GM08714 (cell line): Measurements from ENCODE around the gene ZNF281.

Source experiments
- H3K4me3 ChIP-seq: fragments of 200-500 bp; sonication (Bioruptor generic); 2 replicates; pipeline ENCODE4 v1.5.1; 2014; ENCODE audit warnings: mild to moderate bottlenecking, low read length, inconsistent platforms
- ZNF274 ChIP-seq: IDR thresholded peaks from 2 replicates; pipeline ENCODE4 v1.6.1; 2012; ENCODE audit warnings: mild to moderate bottlenecking, low read depth, low read length

The ZNF281 gene

GRCh38 chr1:200437556-200438203 is 27.8 kb upstream of the ZNF281 start:
- TF ChIP-seq ZNF274, result no peak
- H3K4me3 ChIP-seq, result peak overlapping the region; percentile 62; the same call in 1 of the 2 replicates

GRCh38 chr1:200437088-200437487 is 27.3 kb upstream of the ZNF281 start:
- TF ChIP-seq ZNF274, result no peak
- no peak overlapping the region for H3K4me3 ChIP-seq

- TF ChIP-seq ZNF274, result no peak
- no peak overlapping the region for H3K4me3 ChIP-seq
Observed at GRCh38 chr1:200436436-200436835, 26.6 kb upstream of the ZNF281 start.

- TF ChIP-seq ZNF274, result no peak
Observed at GRCh38 chr1:200435200-200435780, 25.5 kb upstream of the ZNF281 start.

GRCh38 chr1:200433586-200433985 is 23.8 kb upstream of the ZNF281 start:
- H3K4me3 ChIP-seq, result no peak overlapping the region
- no peak for TF ChIP-seq ZNF274

More at GRCh38 chr1:200435200-200435780, 25.5 kb upstream of the ZNF281 start:
- no peak overlapping the region for H3K4me3 ChIP-seq

- no peak overlapping the region for H3K4me3 ChIP-seq
- no peak for TF ChIP-seq ZNF274
Observed at GRCh38 chr1:200432586-200432985, 22.8 kb upstream of the ZNF281 start.

GRCh38 chr1:200429221-200429751 is 19.4 kb upstream of the ZNF281 start:
- no peak overlapping the region for H3K4me3 ChIP-seq
- no peak for TF ChIP-seq ZNF274

- no peak overlapping the region for H3K4me3 ChIP-seq
- no peak for TF ChIP-seq ZNF274
Observed at GRCh38 chr1:200428482-200429205, 18.8 kb upstream of the ZNF281 start.

- H3K4me3 ChIP-seq, result no peak overlapping the region
- no peak for TF ChIP-seq ZNF274
Observed at GRCh38 chr1:200427744-200428143, 17.9 kb upstream of the ZNF281 start.

- no peak for TF ChIP-seq ZNF274
- no peak overlapping the region for H3K4me3 ChIP-seq
Observed at GRCh38 chr1:200426196-200426595, 16.4 kb upstream of the ZNF281 start.

GRCh38 chr1:200423235-200423634 is 13.4 kb upstream of the ZNF281 start:
- no peak overlapping the region for H3K4me3 ChIP-seq
- no peak for TF ChIP-seq ZNF274

- no peak for TF ChIP-seq ZNF274
- H3K4me3 ChIP-seq, result no peak overlapping the region
Observed at GRCh38 chr1:200422211-200422610, 12.4 kb upstream of the ZNF281 start.

- H3K4me3 ChIP-seq, result peak overlapping the region; percentile 16; the same call in 1 of the 2 replicates
- TF ChIP-seq ZNF274, result no peak
Observed at GRCh38 chr1:200415789-200416593, 6.2 kb upstream of the ZNF281 start.

GRCh38 chr1:200415227-200415626 is 5.4 kb upstream of the ZNF281 start:
- no peak for TF ChIP-seq ZNF274

More at GRCh38 chr1:200415227-200415626, 5.4 kb upstream of the ZNF281 start:
- peak overlapping the region; percentile 16; the same call in 1 of the 2 replicates for H3K4me3 ChIP-seq
